Stomach (tissue), 9 donors: ENCODE measurements around the gene RIMS1. TPM values are rescaled to one million over a fixed set of nuclear protein-coding genes. Genes with fewer than 3 reads are reported as not detected.
A peak's percentile ranks its signal among the peaks of the same experiment; 100 is the strongest.

Experiments
- DNase-seq, 2 donors: peaks; one replicate each; pipeline versions ENCODE4 v3.0.0 to v3.0.0-alpha.2; 2013 to 2019
- H3K27ac ChIP-seq, 5 donors: fragments of 200-600 bp in 4 of 5; sonication (generic) in 4 of 5; one replicate each; pipeline ENCODE4 v1.5.1; 2013 to 2019; ENCODE audit warnings: mild to moderate bottlenecking in 1 of 5, moderate library complexity in 1 of 5
- H3K27me3 ChIP-seq, 3 donors: fragments of 200-600 bp; sonication (generic); one replicate each; pipeline ENCODE4 v1.5.1; 2017 to 2019; ENCODE audit warnings: mixed run types in 1 of 3
- H3K36me3 ChIP-seq, 4 donors: fragments of 200-600 bp; sonication (generic); 1 replicate in 3 of 4; 2 replicates in 1 of 4; pipeline ENCODE4 v1.5.1; 2016 to 2019
- H3K4me1 ChIP-seq, 4 donors: fragments of 200-600 bp; sonication (generic); one replicate each; pipeline ENCODE4 v1.5.1; 2016 to 2019
- H3K4me3 ChIP-seq, 4 donors: fragments of 200-600 bp; sonication (generic) in 3 of 4; one replicate each; pipeline ENCODE4 v1.5.1; 2016 to 2019; ENCODE audit warnings: mild to moderate bottlenecking in 1 of 4
- H3K9me3 ChIP-seq, 4 donors: fragments of 200-600 bp; sonication (generic); one replicate each; pipeline ENCODE4 v1.5.1; 2016 to 2019
- EP300 ChIP-seq: sonication (generic); formaldehyde crosslinking; IDR thresholded peaks from one replicate; pipeline ENCODE4 v1.6.1; 2017; ENCODE audit warnings: antibody characterized with exemption
- POLR2A ChIP-seq, 4 donors: fragments of 450-650 bp; IDR thresholded peaks; one replicate each; pipeline ENCODE4 v1.6.1; 2016; ENCODE audit warnings: antibody characterized with exemption in 4 of 4, control low read depth in 2 of 4, mild to moderate bottlenecking in 1 of 4, moderate library complexity in 1 of 4
- POLR2AphosphoS5 ChIP-seq, 3 donors: sonication (generic); formaldehyde crosslinking; IDR thresholded peaks; one replicate each; pipeline ENCODE4 v1.6.1; 2016; ENCODE audit warnings: antibody characterized with exemption in 3 of 3
- WGBS, 5 donors: extraction: QIAGEN DNeasy Blood & Tissue Kit in 3 of 5; methylation state at CpG; one replicate each; pipeline versions ENCODE4 v1.1.5 to v1.1.7; 2013 to 2018; 5-methylcytosine and 5-hydroxymethylcytosine counted together
- intact Hi-C: fragments of 100-400 bp; cut with DNase I; formaldehyde crosslinking; loops from one replicate; pipeline ENCODE4 v1.15.1; 2023; ENCODE audit warnings: low total_unique reads
- polyA plus RNA-seq, 3 donors: library from polyadenylated mRNA; stranded (reverse); fragments of 200-250 nt; gene quantifications; one replicate each; pipeline ENCODE4 v1.2.3, GENCODE V29; 2013
- total RNA-seq, 5 donors: library from RNA; depleted of rRNA; stranded (reverse); fragments of >200 nt; gene quantifications; one replicate each; pipeline versions ENCODE4 v1.1.0 to v1.2.3, GENCODE V29; 2014 to 2016
- TF ChIP-seq, protein P1 (sequence below), 7 experiments: fragments of 450-650 bp in 4 of 7; fragments of 200-600 bp in 3 of 7; sonication (generic) in 3 of 7; IDR thresholded peaks; one replicate each; pipeline ENCODE4 v1.5.1; 2016 to 2019; ENCODE audit warnings: antibody characterized with exemption in 7 of 7, control low read depth in 2 of 7, mild to moderate bottlenecking in 1 of 7
- donor health status: healthy with polysubstance abuse.
- donor health status: Bipolar disorder and iron deficiency.
- donor health status: healthy.

Gene RIMS1
- total and polyA plus RNA-seq, 8 donors, result 0.13 to 45.2 (median 5.1) TPM

GRCh38 chr6:72151742-72152141, 265.4 kb downstream of the RIMS1 start:
- intact Hi-C loops, result no loop called here
- no peaks in the 10 kb centered on the region for H3K36me3 ChIP-seq
- no peaks in the 10 kb centered on the region for H3K4me1 ChIP-seq
- no peak overlapping the region for H3K27ac ChIP-seq
- WGBS, 5 donors, result 25 to 91% (median 58%) methylated on average over 2 of the region's 2 CpGs
- H3K9me3 ChIP-seq, result peaks cover 0 to 30% (median 9%) of the 10 kb centered on the region in 4 donors
- TF ChIP-seq, protein P1, sequence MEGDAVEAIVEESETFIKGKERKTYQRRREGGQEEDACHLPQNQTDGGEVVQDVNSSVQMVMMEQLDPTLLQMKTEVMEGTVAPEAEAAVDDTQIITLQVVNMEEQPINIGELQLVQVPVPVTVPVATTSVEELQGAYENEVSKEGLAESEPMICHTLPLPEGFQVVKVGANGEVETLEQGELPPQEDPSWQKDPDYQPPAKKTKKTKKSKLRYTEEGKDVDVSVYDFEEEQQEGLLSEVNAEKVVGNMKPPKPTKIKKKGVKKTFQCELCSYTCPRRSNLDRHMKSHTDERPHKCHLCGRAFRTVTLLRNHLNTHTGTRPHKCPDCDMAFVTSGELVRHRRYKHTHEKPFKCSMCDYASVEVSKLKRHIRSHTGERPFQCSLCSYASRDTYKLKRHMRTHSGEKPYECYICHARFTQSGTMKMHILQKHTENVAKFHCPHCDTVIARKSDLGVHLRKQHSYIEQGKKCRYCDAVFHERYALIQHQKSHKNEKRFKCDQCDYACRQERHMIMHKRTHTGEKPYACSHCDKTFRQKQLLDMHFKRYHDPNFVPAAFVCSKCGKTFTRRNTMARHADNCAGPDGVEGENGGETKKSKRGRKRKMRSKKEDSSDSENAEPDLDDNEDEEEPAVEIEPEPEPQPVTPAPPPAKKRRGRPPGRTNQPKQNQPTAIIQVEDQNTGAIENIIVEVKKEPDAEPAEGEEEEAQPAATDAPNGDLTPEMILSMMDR (IDR thresholded peaks at IDR 0.05), result no peak
- no peak for TF ChIP-seq POLR2AphosphoS5 (IDR thresholded peaks at IDR 0.05)
- TF ChIP-seq POLR2A (IDR thresholded peaks at IDR 0.05), result no peak
- no peak for TF ChIP-seq EP300
- no peak overlapping the region for H3K4me3 ChIP-seq
- H3K27me3 ChIP-seq, result no peaks in the 10 kb centered on the region
- DNase-seq, result no peak

DNA sequence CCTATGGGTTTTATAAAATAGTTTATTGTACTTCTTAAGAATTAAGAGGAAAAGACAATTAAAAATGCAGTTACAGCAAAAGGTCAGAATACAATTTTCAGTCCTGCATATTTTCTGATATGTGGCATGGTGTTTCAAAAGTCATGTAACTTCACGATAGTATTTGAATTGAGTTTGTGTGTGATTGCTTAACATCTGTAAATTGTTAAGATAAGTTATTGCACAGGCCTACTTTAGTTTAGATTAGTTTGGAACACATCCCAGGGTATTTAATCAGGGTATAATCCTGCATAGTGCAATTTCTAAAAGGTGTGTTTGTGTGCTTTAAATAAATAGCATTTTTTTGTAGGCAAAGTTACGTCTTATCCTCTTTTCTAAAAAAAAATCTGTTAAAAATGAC, 289.6 kb downstream of the RIMS1 start:
- 20 to 34% (median 24%) methylated on average over 2 of the region's 2 CpGs for WGBS, 5 donors
- Histone ChIP-seq H3K4me1 (peaks cover 0 to 9% (median 0%) of the 10 kb centered on the region in 4 donors), H3K27ac (no peak overlapping the region), H3K9me3 (no peaks in the 10 kb centered on the region), H3K4me3 (no peak overlapping the region), H3K27me3 (no peaks in the 10 kb centered on the region), H3K36me3 (no peaks in the 10 kb centered on the region)
- intact Hi-C loops, result no loop called here
- TF ChIP-seq POLR2AphosphoS5 (IDR thresholded peaks at IDR 0.05) (no peak), POLR2A (IDR thresholded peaks at IDR 0.05) (no peak), EP300 (no peak)
- TF ChIP-seq, protein P1 (IDR thresholded peaks at IDR 0.05), result no peak
- DNase-seq, result no peak

- peaks cover 0 to 17% (median 9%) of the 10 kb centered on the region in 4 donors for H3K4me1 ChIP-seq
- H3K27ac ChIP-seq, result peak overlapping the region; percentile 59 to 84 (median 81)
- TF ChIP-seq POLR2AphosphoS5 (IDR thresholded peaks at IDR 0.05) (peak in 2 of 3 donors; percentile 80 to 81), POLR2A (IDR thresholded peaks at IDR 0.05) (peak in 1 of 4 donors; percentile 7), EP300 (no peak)
- no peaks in the 10 kb centered on the region for H3K36me3 ChIP-seq
- intact Hi-C loops, result no loop called here
- H3K4me3 ChIP-seq, result peak overlapping the region; percentile 54 to 63 (median 57)
- H3K27me3 ChIP-seq, result peaks cover 0 to 23% (median 0%) of the 10 kb centered on the region in 3 donors
- H3K9me3 ChIP-seq, result no peaks in the 10 kb centered on the region
- WGBS, 5 donors, result 4 to 7% (median 4%) methylated on average over 44 to 100 of the region's 100 CpGs
- DNase-seq, result peak; percentile 77 to 85
These were observed 296.2 kb downstream of the RIMS1 start for GRCh38 chr6:72182337-72183246.

DNA sequence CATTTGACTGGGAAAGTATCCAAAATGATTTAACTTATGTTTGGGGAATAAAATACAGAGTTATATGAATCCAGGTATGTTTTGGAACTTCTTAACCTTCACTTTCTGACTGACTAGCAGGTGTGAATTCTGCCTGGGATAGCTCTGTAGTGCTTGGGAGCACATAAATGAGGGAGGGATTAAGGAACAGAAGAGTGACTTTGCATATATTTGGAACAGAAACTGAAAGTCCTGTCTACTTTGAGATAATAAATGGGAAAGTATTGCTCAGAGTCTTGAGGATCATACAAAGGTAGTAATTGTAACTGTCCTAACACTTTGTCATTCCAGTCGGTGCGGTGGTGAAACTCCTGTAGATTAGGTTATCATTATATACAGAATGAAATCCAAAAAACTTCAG, 317.6 kb downstream of the RIMS1 start:
- Histone ChIP-seq H3K27me3 (no peaks in the 10 kb centered on the region), H3K27ac (no peak overlapping the region), H3K4me3 (no peak overlapping the region), H3K4me1 (no peaks in the 10 kb centered on the region), H3K9me3 (no peaks in the 10 kb centered on the region), H3K36me3 (no peaks in the 10 kb centered on the region)
- intact Hi-C loops, result no loop called here
- WGBS, 5 donors, result 46 to 75% (median 59%) methylated on average over 2 of the region's 2 CpGs
- TF ChIP-seq EP300, result no peak
- no peak for TF ChIP-seq POLR2AphosphoS5 (IDR thresholded peaks at IDR 0.05)
- TF ChIP-seq, protein P1 (IDR thresholded peaks at IDR 0.05), result no peak
- TF ChIP-seq POLR2A (IDR thresholded peaks at IDR 0.05), result no peak
- DNase-seq, result no peak

DNA sequence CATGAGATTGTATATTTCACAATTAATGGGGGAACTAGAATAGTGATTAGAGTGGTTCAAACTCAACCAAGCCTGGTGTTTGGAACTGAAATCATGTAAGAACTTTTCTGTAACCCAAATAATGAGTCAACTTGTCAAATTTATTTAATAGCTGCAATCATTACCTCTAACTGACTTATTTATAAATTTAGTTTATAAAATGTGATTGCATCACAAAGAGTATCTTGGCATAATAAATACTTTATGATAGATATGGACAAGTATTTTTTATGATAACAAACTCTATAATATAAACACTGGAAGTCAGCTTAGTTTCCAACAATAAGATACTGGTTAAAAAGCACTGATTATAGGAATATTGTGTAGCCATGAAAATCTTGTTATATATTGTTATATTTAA, 319.1 kb downstream of the RIMS1 start:
- no peaks in the 10 kb centered on the region for H3K4me1 ChIP-seq
- no peak overlapping the region for H3K4me3 ChIP-seq
- no peaks in the 10 kb centered on the region for H3K9me3 ChIP-seq
- DNase-seq, result no peak
- H3K36me3 ChIP-seq, result no peaks in the 10 kb centered on the region
- no peaks in the 10 kb centered on the region for H3K27me3 ChIP-seq
- intact Hi-C loops, result no loop called here
- no peak for TF ChIP-seq EP300
- TF ChIP-seq, protein P1 (IDR thresholded peaks at IDR 0.05), result no peak
- TF ChIP-seq POLR2AphosphoS5 (IDR thresholded peaks at IDR 0.05), result no peak
- TF ChIP-seq POLR2A (IDR thresholded peaks at IDR 0.05), result no peak
- H3K27ac ChIP-seq, result no peak overlapping the region
